Measurements from ENCODE around the gene SNRNP35.
A peak's percentile ranks its signal among the peaks of the same experiment; 100 is the strongest.

Gene SNRNP35

GRCh38 chr12:123433615-123434014 lies 24.3 kb upstream of the SNRNP35 start:
- Histone ChIP-seq H3K4me3 (ENCODE audit: low read length in 2 of 2) (no peak overlapping the region), H3K9ac (ENCODE audit: low read depth in 1 of 2, low read length in 2 of 2) (no peak overlapping the region), H3K27ac (ENCODE audit: low read depth in 2 of 2, low read length in 2 of 2) (no peak overlapping the region)

GRCh38 chr12:123435636-123436016 lies 22.3 kb upstream of the SNRNP35 start:
- no peaks in the 10 kb centered on the region for H3K9me3 ChIP-seq (ENCODE audit: control insufficient read depth in 2 of 2, low read length in 2 of 2)
- H3K9ac ChIP-seq (ENCODE audit: low read depth in 1 of 2, low read length in 2 of 2), result peak overlapping the region; percentile 67 to 72
- peak overlapping the region in 1 of 2 donors; percentile 77 for H3K27ac ChIP-seq (ENCODE audit: low read depth in 2 of 2, low read length in 2 of 2)
- H3K27me3 ChIP-seq (ENCODE audit: control insufficient read depth in 2 of 2, insufficient read depth in 2 of 2, low read length in 2 of 2), result peaks cover 0 to 3% of the 10 kb centered on the region in 2 donors
- peak overlapping the region; percentile 79 to 84 for H3K4me3 ChIP-seq (ENCODE audit: low read length in 2 of 2)
- H3K4me1 ChIP-seq (ENCODE audit: control insufficient read depth in 2 of 2, insufficient read depth in 2 of 2, low read length in 2 of 2), result peaks cover 2 to 8% of the 10 kb centered on the region in 2 donors
- H3K36me3 ChIP-seq (ENCODE audit: control insufficient read depth in 2 of 2, insufficient read depth in 2 of 2, low read length in 2 of 2), result no peaks in the 10 kb centered on the region

More at GRCh38 chr12:123433615-123434014, 24.3 kb upstream of the SNRNP35 start:
- Histone ChIP-seq H3K27me3 (ENCODE audit: control insufficient read depth in 2 of 2, insufficient read depth in 2 of 2, low read length in 2 of 2) (peaks cover 0 to 3% of the 10 kb centered on the region in 2 donors), H3K4me1 (ENCODE audit: control insufficient read depth in 2 of 2, insufficient read depth in 2 of 2, low read length in 2 of 2) (peaks cover 2 to 8% of the 10 kb centered on the region in 2 donors), H3K36me3 (ENCODE audit: control insufficient read depth in 2 of 2, insufficient read depth in 2 of 2, low read length in 2 of 2) (no peaks in the 10 kb centered on the region), H3K9me3 (ENCODE audit: control insufficient read depth in 2 of 2, low read length in 2 of 2) (no peaks in the 10 kb centered on the region)

DNA sequence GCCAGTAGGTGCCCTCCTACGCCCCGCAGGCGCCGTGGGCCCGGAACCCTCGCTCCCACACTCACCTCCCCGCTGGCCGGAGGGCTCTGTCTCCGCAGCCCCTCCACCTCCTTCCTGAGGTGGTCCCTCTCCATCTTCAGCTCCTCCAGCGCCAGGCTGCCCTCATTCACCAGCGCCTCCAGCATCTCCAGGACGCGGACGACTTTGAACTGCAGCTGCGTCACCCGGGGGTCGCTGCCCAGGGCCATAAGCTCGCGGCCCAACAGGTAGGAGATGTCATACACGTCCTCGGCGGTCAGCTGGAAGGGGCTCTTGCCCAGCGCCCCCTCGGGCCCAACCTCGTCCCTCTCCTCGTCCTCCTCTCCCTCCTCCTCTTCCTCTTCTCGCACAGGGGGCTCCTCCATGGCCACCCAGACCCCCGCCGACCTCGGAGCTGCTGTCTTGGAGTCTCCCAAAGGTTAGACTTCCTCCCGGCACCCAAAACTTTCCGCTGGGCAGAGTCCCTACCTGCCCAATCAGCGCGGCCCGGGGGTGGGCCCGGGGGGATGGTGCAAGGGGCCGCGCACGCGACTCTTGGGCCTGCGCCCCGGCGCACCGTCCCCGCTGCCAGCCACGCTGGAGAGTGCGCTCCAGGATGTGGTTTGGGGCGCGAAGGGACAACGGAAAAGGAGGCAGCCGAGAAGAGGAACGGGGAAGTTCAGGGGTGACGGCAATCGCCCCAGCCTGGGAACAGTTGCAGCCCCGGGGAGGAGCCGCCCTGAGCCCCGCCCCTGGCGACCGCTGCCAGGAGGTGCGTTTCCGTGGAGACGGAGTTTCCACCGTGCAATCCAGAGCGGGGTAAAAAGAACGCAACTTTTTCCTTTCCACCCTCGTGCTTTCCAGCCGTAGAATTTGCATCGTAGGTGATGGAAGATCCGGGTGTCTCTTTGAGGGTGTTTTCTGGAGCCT lies 21.6 kb upstream of the SNRNP35 start, which contains the start of gene RILPL2:
Gene RILPL2 (minus strand): TSS at position 668 of the 948 bp plus-strand sequence. CDS start 264 bp downstream, at position 404.
- Histone ChIP-seq H3K27me3 (ENCODE audit: control insufficient read depth in 2 of 2, insufficient read depth in 2 of 2, low read length in 2 of 2) (peaks cover 0 to 3% of the 10 kb centered on the region in 2 donors), H3K9me3 (ENCODE audit: control insufficient read depth in 2 of 2, low read length in 2 of 2) (no peaks in the 10 kb centered on the region), H3K27ac (ENCODE audit: low read depth in 2 of 2, low read length in 2 of 2) (peak within 1 kb of the TSS; percentile 60 to 77), H3K9ac (ENCODE audit: low read depth in 1 of 2, low read length in 2 of 2) (peak within 1 kb of the TSS; percentile 67 to 72), H3K4me1 (ENCODE audit: control insufficient read depth in 2 of 2, insufficient read depth in 2 of 2, low read length in 2 of 2) (peaks cover 2 to 8% of the 10 kb centered on the region in 2 donors), H3K36me3 (ENCODE audit: control insufficient read depth in 2 of 2, insufficient read depth in 2 of 2, low read length in 2 of 2) (no peaks in the 10 kb centered on the region), H3K4me3 (ENCODE audit: low read length in 2 of 2) (peak within 1 kb of the TSS; percentile 79 to 84)

DNA sequence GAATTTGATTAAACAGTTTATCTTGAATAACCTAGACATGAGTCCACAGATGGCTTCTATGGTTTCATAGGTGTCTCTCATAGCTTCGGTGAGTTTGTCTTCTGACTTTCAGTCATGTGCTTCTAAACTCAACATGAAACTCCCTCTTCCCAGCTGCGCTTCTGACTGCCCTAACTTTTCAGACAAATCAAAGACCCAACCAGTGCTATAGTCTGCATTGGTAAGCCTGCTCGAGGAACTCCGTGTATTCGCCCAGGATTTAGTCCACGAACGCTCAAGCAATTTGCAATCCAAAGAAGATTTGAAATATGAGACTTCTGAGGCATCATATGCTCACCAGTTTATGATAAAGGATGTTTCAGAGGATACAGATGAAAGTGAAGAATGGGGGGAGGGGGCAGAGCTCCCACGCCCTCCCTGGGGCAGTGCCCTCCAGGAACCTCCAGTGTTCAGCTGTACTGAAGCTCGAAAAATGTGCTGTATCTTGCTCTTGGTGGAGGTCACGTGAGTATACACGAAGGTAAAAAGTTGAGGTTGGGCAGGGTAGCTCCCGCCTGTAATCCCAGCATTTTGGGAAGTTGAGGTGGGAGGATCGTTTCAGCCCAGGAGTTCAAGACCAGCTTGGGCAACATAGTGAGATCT lies 16.3 kb upstream of the SNRNP35 start:
- Histone ChIP-seq H3K27ac (ENCODE audit: low read depth in 2 of 2, low read length in 2 of 2) (no peak overlapping the region), H3K9ac (ENCODE audit: low read depth in 1 of 2, low read length in 2 of 2) (no peak overlapping the region), H3K9me3 (ENCODE audit: control insufficient read depth in 2 of 2, low read length in 2 of 2) (no peaks in the 10 kb centered on the region), H3K4me1 (ENCODE audit: control insufficient read depth in 2 of 2, insufficient read depth in 2 of 2, low read length in 2 of 2) (peaks cover 9 to 10% of the 10 kb centered on the region in 2 donors), H3K36me3 (ENCODE audit: control insufficient read depth in 2 of 2, insufficient read depth in 2 of 2, low read length in 2 of 2) (no peaks in the 10 kb centered on the region), H3K4me3 (ENCODE audit: low read length in 2 of 2) (no peak overlapping the region), H3K27me3 (ENCODE audit: control insufficient read depth in 2 of 2, insufficient read depth in 2 of 2, low read length in 2 of 2) (peaks cover 0 to 3% of the 10 kb centered on the region in 2 donors)

GRCh38 chr12:123442774-123443173 lies 15.2 kb upstream of the SNRNP35 start:
- no peaks in the 10 kb centered on the region for H3K9me3 ChIP-seq (ENCODE audit: control insufficient read depth in 2 of 2, low read length in 2 of 2)
- no peak overlapping the region for H3K27ac ChIP-seq (ENCODE audit: low read depth in 2 of 2, low read length in 2 of 2)
- no peaks in the 10 kb centered on the region for H3K36me3 ChIP-seq (ENCODE audit: control insufficient read depth in 2 of 2, insufficient read depth in 2 of 2, low read length in 2 of 2)
- H3K27me3 ChIP-seq (ENCODE audit: control insufficient read depth in 2 of 2, insufficient read depth in 2 of 2, low read length in 2 of 2), result no peaks in the 10 kb centered on the region
- no peak overlapping the region for H3K9ac ChIP-seq (ENCODE audit: low read depth in 1 of 2, low read length in 2 of 2)
- no peak overlapping the region for H3K4me3 ChIP-seq (ENCODE audit: low read length in 2 of 2)
- peaks cover 7 to 9% of the 10 kb centered on the region in 2 donors for H3K4me1 ChIP-seq (ENCODE audit: control insufficient read depth in 2 of 2, insufficient read depth in 2 of 2, low read length in 2 of 2)

DNA sequence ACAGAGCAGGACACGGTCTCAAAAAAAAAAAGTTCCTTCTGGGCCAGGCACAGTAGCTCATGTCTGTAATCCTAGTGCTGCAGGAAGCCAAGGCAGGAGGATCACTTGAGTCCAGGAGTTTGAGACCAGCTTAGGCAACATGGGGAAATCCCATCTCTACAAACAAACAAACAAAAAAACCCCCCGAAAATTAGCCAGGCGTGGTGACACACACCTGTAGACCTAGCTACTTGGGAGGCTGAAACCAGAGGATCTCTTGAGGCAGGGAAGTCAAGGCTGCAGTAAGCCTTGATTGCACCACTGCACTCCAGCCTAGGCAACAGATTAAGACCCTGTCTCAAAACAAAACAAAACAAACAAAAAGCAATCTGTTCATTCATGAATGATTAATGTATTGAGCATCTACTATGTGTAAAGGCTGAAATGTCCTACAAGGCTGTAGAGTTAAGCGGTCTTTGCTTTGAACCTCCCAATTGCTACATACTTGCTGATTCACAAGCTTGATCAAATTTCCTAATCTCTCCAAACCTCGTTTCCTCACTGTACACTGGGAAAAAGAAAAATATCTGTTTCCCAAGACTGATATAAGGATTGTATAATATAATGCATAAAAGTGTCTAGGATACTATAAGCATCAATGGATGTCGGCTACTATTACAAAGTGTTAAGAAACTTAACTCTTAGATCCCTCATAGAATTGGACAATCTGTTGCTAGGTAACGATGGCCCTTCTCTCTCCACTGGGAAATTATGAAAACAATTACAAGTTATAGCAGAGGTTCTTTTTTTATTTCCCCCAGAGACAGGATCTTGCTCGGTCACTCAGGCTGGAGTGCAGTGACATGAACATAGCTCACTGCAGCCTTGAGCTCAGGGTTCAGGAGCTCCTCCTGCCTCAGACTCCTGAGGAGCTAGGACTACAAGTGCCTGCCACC lies 13.6 kb upstream of the SNRNP35 start:
- no peaks in the 10 kb centered on the region for H3K27me3 ChIP-seq (ENCODE audit: control insufficient read depth in 2 of 2, insufficient read depth in 2 of 2, low read length in 2 of 2)
- H3K9me3 ChIP-seq (ENCODE audit: control insufficient read depth in 2 of 2, low read length in 2 of 2), result no peaks in the 10 kb centered on the region
- peaks cover 7 to 9% of the 10 kb centered on the region in 2 donors for H3K4me1 ChIP-seq (ENCODE audit: control insufficient read depth in 2 of 2, insufficient read depth in 2 of 2, low read length in 2 of 2)
- no peak overlapping the region for H3K27ac ChIP-seq (ENCODE audit: low read depth in 2 of 2, low read length in 2 of 2)
- no peaks in the 10 kb centered on the region for H3K36me3 ChIP-seq (ENCODE audit: control insufficient read depth in 2 of 2, insufficient read depth in 2 of 2, low read length in 2 of 2)
- H3K4me3 ChIP-seq (ENCODE audit: low read length in 2 of 2), result no peak overlapping the region
- H3K9ac ChIP-seq (ENCODE audit: low read depth in 1 of 2, low read length in 2 of 2), result peak overlapping the region in 1 of 2 donors; percentile 10

DNA sequence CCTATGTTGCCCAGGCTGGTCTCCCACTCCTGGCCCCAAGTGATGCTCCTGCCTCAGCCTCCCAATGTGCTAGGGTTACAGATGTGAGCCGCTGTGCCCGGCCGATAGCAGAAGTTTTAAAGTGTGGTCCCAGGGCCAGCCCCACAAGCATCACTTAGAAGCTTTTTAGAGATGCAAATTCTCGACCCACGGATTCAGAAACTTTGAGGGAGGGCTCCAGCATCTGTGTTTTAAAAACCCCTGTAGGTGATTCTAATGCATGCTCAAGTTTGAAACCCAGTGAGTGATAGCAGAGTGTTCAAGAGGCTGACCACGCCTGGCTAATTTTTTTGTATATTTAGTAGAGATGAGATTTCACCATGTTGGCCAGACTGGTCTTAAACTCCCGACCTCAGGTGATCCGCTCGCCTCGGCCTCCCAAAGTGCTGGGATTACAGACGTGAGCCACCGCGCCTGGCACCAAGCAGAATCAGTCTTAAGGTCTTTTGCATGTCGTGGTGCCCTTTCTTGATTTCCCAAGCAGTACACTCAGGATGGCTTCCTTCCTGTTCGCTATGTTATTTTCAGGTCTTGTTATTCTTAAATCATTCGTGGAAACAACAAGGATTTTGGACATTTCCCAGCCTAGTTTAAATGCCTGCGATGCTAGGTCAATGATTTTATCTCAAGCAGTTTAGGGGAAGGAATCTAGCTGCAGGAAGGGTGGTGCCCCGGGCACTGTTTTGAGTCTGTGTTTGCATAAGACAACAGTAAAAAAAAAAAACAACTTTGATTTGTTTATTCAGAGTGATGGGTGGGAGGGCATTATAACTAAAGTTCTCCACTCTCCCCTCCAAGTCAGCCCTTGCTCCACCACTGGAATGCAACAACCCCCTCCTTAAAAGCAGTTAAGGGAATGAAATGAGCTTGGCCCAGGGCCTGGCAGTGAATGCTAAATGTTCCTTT lies 12.3 kb upstream of the SNRNP35 start:
- H3K4me1 ChIP-seq (ENCODE audit: control insufficient read depth in 2 of 2, insufficient read depth in 2 of 2, low read length in 2 of 2), result peaks cover 7 to 9% of the 10 kb centered on the region in 2 donors
- no peaks in the 10 kb centered on the region for H3K9me3 ChIP-seq (ENCODE audit: control insufficient read depth in 2 of 2, low read length in 2 of 2)
- H3K9ac ChIP-seq (ENCODE audit: low read depth in 1 of 2, low read length in 2 of 2), result no peak overlapping the region
- H3K36me3 ChIP-seq (ENCODE audit: control insufficient read depth in 2 of 2, insufficient read depth in 2 of 2, low read length in 2 of 2), result no peaks in the 10 kb centered on the region
- no peaks in the 10 kb centered on the region for H3K27me3 ChIP-seq (ENCODE audit: control insufficient read depth in 2 of 2, insufficient read depth in 2 of 2, low read length in 2 of 2)
- H3K4me3 ChIP-seq (ENCODE audit: low read length in 2 of 2), result no peak overlapping the region
- H3K27ac ChIP-seq (ENCODE audit: low read depth in 2 of 2, low read length in 2 of 2), result peak overlapping the region in 1 of 2 donors; percentile 9

- Histone ChIP-seq H3K4me3 (ENCODE audit: low read length in 2 of 2) (no peak overlapping the region), H3K4me1 (ENCODE audit: control insufficient read depth in 2 of 2, insufficient read depth in 2 of 2, low read length in 2 of 2) (peaks cover 7 to 9% of the 10 kb centered on the region in 2 donors), H3K36me3 (ENCODE audit: control insufficient read depth in 2 of 2, insufficient read depth in 2 of 2, low read length in 2 of 2) (no peaks in the 10 kb centered on the region), H3K9ac (ENCODE audit: low read depth in 1 of 2, low read length in 2 of 2) (no peak overlapping the region), H3K27me3 (ENCODE audit: control insufficient read depth in 2 of 2, insufficient read depth in 2 of 2, low read length in 2 of 2) (no peaks in the 10 kb centered on the region), H3K27ac (ENCODE audit: low read depth in 2 of 2, low read length in 2 of 2) (peak overlapping the region; percentile 13 to 23), H3K9me3 (ENCODE audit: control insufficient read depth in 2 of 2, low read length in 2 of 2) (no peaks in the 10 kb centered on the region)
Measured at GRCh38 chr12:123446333-123446713, 11.6 kb upstream of the SNRNP35 start.

DNA sequence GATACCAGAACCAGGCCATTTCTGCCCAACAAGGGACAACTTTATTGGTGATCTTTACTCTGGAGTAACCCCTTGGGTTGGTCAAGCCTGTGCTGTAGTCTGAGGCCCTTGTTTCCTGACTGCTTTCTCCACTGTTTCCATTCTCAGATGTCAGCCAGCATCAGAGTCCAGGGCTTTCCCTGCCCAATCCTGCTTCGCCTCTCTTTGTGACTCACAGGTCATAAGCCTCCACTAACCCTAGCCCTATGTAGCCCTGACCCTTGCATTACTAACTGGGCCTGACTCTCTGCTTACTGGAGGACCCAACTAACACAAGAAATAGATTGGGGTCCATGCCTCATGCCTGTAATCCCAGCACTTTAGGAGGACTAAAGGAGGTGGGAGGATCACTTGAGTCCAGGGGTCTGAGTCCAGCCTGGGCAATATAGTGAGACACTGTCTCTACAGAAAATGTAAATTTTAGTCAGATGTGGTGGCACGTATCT lies 8.6 kb upstream of the SNRNP35 start:
- H3K27ac ChIP-seq (ENCODE audit: low read depth in 2 of 2, low read length in 2 of 2), result no peak overlapping the region
- no peaks in the 10 kb centered on the region for H3K27me3 ChIP-seq (ENCODE audit: control insufficient read depth in 2 of 2, insufficient read depth in 2 of 2, low read length in 2 of 2)
- no peak overlapping the region for H3K4me3 ChIP-seq (ENCODE audit: low read length in 2 of 2)

More for the DNA sequence above, 8.6 kb upstream of the SNRNP35 start:
- Histone ChIP-seq H3K4me1 (ENCODE audit: control insufficient read depth in 2 of 2, insufficient read depth in 2 of 2, low read length in 2 of 2) (peaks cover 7 to 9% of the 10 kb centered on the region in 2 donors), H3K9ac (ENCODE audit: low read depth in 1 of 2, low read length in 2 of 2) (no peak overlapping the region), H3K9me3 (ENCODE audit: control insufficient read depth in 2 of 2, low read length in 2 of 2) (no peaks in the 10 kb centered on the region), H3K36me3 (ENCODE audit: control insufficient read depth in 2 of 2, insufficient read depth in 2 of 2, low read length in 2 of 2) (no peaks in the 10 kb centered on the region)

All from mucosa of rectum (tissue), 2 donors.